Thoracic aorta (tissue), 2 donors: ENCODE data around the gene GPS1. TPM values are rescaled to one million over a fixed set of nuclear protein-coding genes. Genes with fewer than 3 reads are reported as not detected.

Source experiments
- ATAC-seq: fragments of 150-250 bp; one replicate; pipeline ENCODE4 v1.8.0; 2017; ENCODE audit warnings: low read depth; ENCODE audit not compliant: insufficient number of reproducible peaks, low FRiP score
- DNase-seq: peaks from one replicate; pipeline ENCODE4 v3.0.0-alpha.2; 2020; ENCODE audit warnings: low spot score
- H3K27ac ChIP-seq, 2 donors: fragments of 200-600 bp; sonication (generic); 1 replicate in 1 of 2; 2 replicates in 1 of 2; pipeline ENCODE4 v1.5.1; 2016; ENCODE audit warnings: mild to moderate bottlenecking in 2 of 2, moderate library complexity in 2 of 2
- H3K27me3 ChIP-seq: fragments of 200-600 bp; sonication (generic); replicated peaks from 2 replicates; pipeline ENCODE4 v1.6.0; 2016; ENCODE audit warnings: mild to moderate bottlenecking; ENCODE audit not compliant: insufficient read depth
- H3K36me3 ChIP-seq: fragments of 200-600 bp; sonication (generic); one replicate; pipeline ENCODE4 v1.5.1; 2016
- H3K4me1 ChIP-seq, 2 donors: fragments of 200-600 bp; sonication (generic); 1 replicate in 1 of 2; 2 replicates in 1 of 2; pipeline versions ENCODE4 v1.5.1 to v1.6.0; 2016; ENCODE audit warnings: low read depth in 2 of 2, mild to moderate bottlenecking in 1 of 2; ENCODE audit not compliant: control insufficient read depth in 1 of 2
- H3K4me3 ChIP-seq: fragments of 200-600 bp; sonication (generic); 2 replicates; pipeline ENCODE4 v1.5.1; 2016; ENCODE audit warnings: mild to moderate bottlenecking
- H3K9me3 ChIP-seq: fragments of 200-600 bp; sonication (generic); 2 replicates; pipeline ENCODE4 v1.5.1; 2016
- CTCF ChIP-seq: fragments of 200-600 bp; sonication (generic); IDR thresholded peaks from one replicate; pipeline ENCODE4 v1.5.1; 2019; ENCODE audit warnings: antibody characterized with exemption
- total RNA-seq, 2 donors: library from RNA; depleted of rRNA; stranded (reverse); fragments of >200 nt; gene quantifications; one replicate each; pipeline versions ENCODE4 v1.1.0 to v1.2.3, GENCODE V29; 2016

The GPS1 gene
- total RNA-seq, 2 donors from 2014 or later: 43.2 to 91.9 TPM

- Histone ChIP-seq H3K27me3 (no peaks in the 10 kb centered on the region), H3K27ac (peak overlapping the region; percentile 72 to 75), H3K36me3 (no peaks in the 10 kb centered on the region), H3K4me1 (peaks cover 3 to 20% of the 10 kb centered on the region in 2 donors), H3K9me3 (no peaks in the 10 kb centered on the region), H3K4me3 (peak overlapping the region; percentile 47)
- ATAC-seq (peak; percentile 34), DNase-seq (no peak)
- no peak for TF ChIP-seq CTCF
Measured at GRCh38 chr17:82013341-82013740, 38.4 kb upstream of the GPS1 start.

- H3K27ac ChIP-seq: peak overlapping the region; percentile 72 to 75
- H3K4me1 ChIP-seq: peaks cover 3 to 19% of the 10 kb centered on the region in 2 donors
- H3K4me3 ChIP-seq: peak overlapping the region; percentile 47
- H3K36me3 ChIP-seq: no peaks in the 10 kb centered on the region
- no peaks in the 10 kb centered on the region for H3K9me3 ChIP-seq
- no peak for TF ChIP-seq CTCF
- DNase-seq: no peak
- no peaks in the 10 kb centered on the region for H3K27me3 ChIP-seq
- ATAC-seq: no peak
Measured at GRCh38 chr17:82013772-82014321, 37.9 kb upstream of the GPS1 start.

- Histone ChIP-seq H3K27me3 (no peaks in the 10 kb centered on the region), H3K9me3 (no peaks in the 10 kb centered on the region), H3K36me3 (no peaks in the 10 kb centered on the region), H3K4me3 (no peak overlapping the region), H3K27ac (no peak overlapping the region), H3K4me1 (peaks cover 3 to 19% of the 10 kb centered on the region in 2 donors)
- ATAC-seq: no peak
- DNase-seq: no peak
- TF ChIP-seq CTCF: no peak
Measured at GRCh38 chr17:82014432-82014831, 37.3 kb upstream of the GPS1 start.

GRCh38 chr17:82014971-82015310 is 36.8 kb upstream of the GPS1 start:
- H3K27me3 ChIP-seq: no peaks in the 10 kb centered on the region
- peaks cover 3 to 19% of the 10 kb centered on the region in 2 donors for H3K4me1 ChIP-seq
- ATAC-seq (no peak), DNase-seq (no peak)
- H3K27ac ChIP-seq: no peak overlapping the region
- H3K4me3 ChIP-seq: no peak overlapping the region
- H3K36me3 ChIP-seq: no peaks in the 10 kb centered on the region
- H3K9me3 ChIP-seq: no peaks in the 10 kb centered on the region
- TF ChIP-seq CTCF: no peak

DNA sequence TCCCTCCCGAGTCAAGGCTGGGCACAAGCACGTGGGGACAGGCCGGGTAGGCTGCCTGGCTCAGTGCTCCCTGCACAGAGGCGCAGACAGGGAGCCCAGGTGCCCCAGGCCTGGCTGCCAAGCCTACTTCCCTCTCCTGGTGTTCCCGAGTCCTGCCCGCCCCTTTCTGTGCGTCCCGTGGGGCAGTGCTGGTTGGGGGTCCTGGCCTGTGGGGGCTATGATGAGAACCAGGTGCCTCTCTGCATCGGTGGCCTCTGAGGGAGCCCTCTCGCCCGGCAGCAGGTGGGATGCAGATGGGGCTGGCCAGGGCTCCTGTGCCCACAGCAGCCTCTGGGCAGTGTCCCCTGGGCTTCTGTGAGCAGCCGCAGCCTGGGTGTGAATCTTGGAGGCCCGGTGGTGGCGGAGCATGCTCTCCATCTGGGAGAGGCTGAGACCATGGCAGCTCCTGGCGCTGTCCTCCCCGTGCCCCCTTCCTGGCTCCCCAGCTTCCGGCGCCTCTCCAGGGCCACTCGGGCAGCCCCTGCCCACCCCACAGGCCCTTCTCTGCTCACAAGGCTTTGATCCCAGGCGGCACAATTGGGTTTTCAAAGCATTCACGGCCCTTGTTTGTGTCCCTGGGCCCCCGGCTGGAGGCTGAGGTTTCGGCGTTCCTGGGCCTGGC is 36.3 kb upstream of the GPS1 start:
- Histone ChIP-seq H3K9me3 (no peaks in the 10 kb centered on the region), H3K27me3 (no peaks in the 10 kb centered on the region), H3K4me1 (peaks cover 3 to 19% of the 10 kb centered on the region in 2 donors), H3K36me3 (no peaks in the 10 kb centered on the region), H3K27ac (no peak overlapping the region), H3K4me3 (no peak overlapping the region)
- ATAC-seq: no peak
- TF ChIP-seq CTCF: no peak
- DNase-seq: no peak
